HCT116 (cell line): Measurements from ENCODE around the gene MAP2K3. TPM values are rescaled to one million over a fixed set of nuclear protein-coding genes. Genes with fewer than 3 reads are reported as not detected.

Experiments
- ATAC-seq: fragments of 200-7000 bp; cut with Tn5 transposase; 2 replicates; pipeline ENCODE4 v1.9.1; 2020; ENCODE audit warnings: mild to moderate bottlenecking, moderate library complexity
- BruUV-seq: library from RNA; stranded (reverse); fragments of 400-500 nt; replicated peaks from 2 replicates; lab custom pipeline; 2021; lab: Mats Ljungman, UMichigan
- CTCF ChIA-PET: fragments of 300-600 bp; sonication (Branson Sonifier 250); formaldehyde crosslinking; loops from one replicate; lab custom pipeline; 2021; ENCODE audit warnings: antibody characterized with exemption; lab: Charles Lee
- POLR2A ChIA-PET: fragments of 300-600, 350-600 bp; sonication (Branson Sonifier 250); formaldehyde crosslinking; loops from one replicate; lab custom pipeline; 2021; ENCODE audit warnings: antibody characterized with exemption; lab: Charles Lee
- RAD21 ChIA-PET, 2 experiments: fragments of 300-600 bp; sonication (Branson Sonifier 250); formaldehyde crosslinking; loops; one replicate each; lab custom pipeline; 2023; ENCODE audit warnings: low total read pairs in 2 of 2; ENCODE audit not compliant: uncharacterized antibody in 2 of 2, unreplicated experiment in 2 of 2, low non-redundant PET in 1 of 2; lab: Charles Lee
- DNase-seq: peaks from one replicate; pipeline ENCODE4 v3.0.0-alpha.2; 2010; ENCODE audit warnings: low read depth, low spot score
- H2AFZ ChIP-seq: fragments of 200-600 bp; shearing (Covaris generic), sonication (generic); 2 replicates; pipeline ENCODE4 v1.6.1; 2017; ENCODE audit warnings: low read depth, mixed run types, mixed read lengths, antibody characterized with exemption, low read length; ENCODE audit not compliant: poor library complexity, severe bottlenecking
- H3K27ac ChIP-seq: 2 replicates; pipeline ENCODE4 v1.5.1; 2012; ENCODE audit warnings: low read depth, low read length
- H3K27me3 ChIP-seq: fragments of 200-600 bp; sonication (generic); 2 replicates; pipeline ENCODE4 v1.6.1; 2016; ENCODE audit warnings: mixed run types, low read length, mixed read lengths; ENCODE audit not compliant: insufficient read depth
- H3K36me3 ChIP-seq, 2 experiments: fragments of 200-500 bp in 1 of 2; fragments of 200-600 bp in 1 of 2; sonication (Bioruptor generic) in 1 of 2; sonication (generic) in 1 of 2; 2 replicates each; pipeline versions ENCODE4 v1.5.1 to v1.6.1; 2014 to 2016; ENCODE audit warnings: low read length in 2 of 2, inconsistent platforms in 1 of 2, mixed read lengths in 1 of 2, mixed run types in 1 of 2; ENCODE audit not compliant: insufficient read depth in 2 of 2, control insufficient read depth in 1 of 2
- H3K4me1 ChIP-seq, 2 experiments: fragments of 200-600 bp in 1 of 2; sonication (generic) in 1 of 2; 2 replicates each; pipeline versions ENCODE4 v1.5.1 to v1.6.1; 2012 to 2017; ENCODE audit warnings: low read length in 2 of 2, inconsistent platforms in 1 of 2, mild to moderate bottlenecking in 1 of 2, mixed read lengths in 1 of 2, mixed run types in 1 of 2, moderate library complexity in 1 of 2; ENCODE audit not compliant: insufficient read depth in 2 of 2, control insufficient read depth in 1 of 2
- H3K4me2 ChIP-seq: fragments of 200-600 bp; sonication (generic); 2 replicates; pipeline ENCODE4 v1.6.1; 2017; ENCODE audit warnings: mixed run types, low read length, mixed read lengths
- H3K4me3 ChIP-seq, 2 experiments: fragments of 200-600 bp in 1 of 2; sonication (generic) in 1 of 2; replicated peaks in 1 of 2; 2 replicates each; pipeline ENCODE4 v1.5.1; 2011 to 2016; ENCODE audit warnings: low read length in 2 of 2, control low read depth in 1 of 2, low read depth in 1 of 2, mild to moderate bottlenecking in 1 of 2, mixed read lengths in 1 of 2, mixed run types in 1 of 2
- H3K79me2 ChIP-seq: fragments of 200-600 bp; sonication (generic); 2 replicates; pipeline ENCODE4 v1.6.1; 2017; ENCODE audit warnings: mild to moderate bottlenecking, mixed run types, low read length, moderate library complexity, mixed read lengths; ENCODE audit not compliant: insufficient read depth
- H3K9ac ChIP-seq: fragments of 200-600 bp; sonication (generic); 2 replicates; pipeline ENCODE4 v1.6.1; 2016; ENCODE audit warnings: low read length, mixed read lengths
- H3K9me2 ChIP-seq: fragments of 200-600 bp; sonication (generic), shearing (Covaris generic); 2 replicates; pipeline ENCODE4 v1.6.1; 2017; ENCODE audit warnings: mixed run types, mild to moderate bottlenecking, moderate library complexity; ENCODE audit not compliant: insufficient read depth
- H3K9me3 ChIP-seq, 2 experiments: fragments of 200-500 bp in 1 of 2; fragments of 200-600 bp in 1 of 2; sonication (Bioruptor generic) in 1 of 2; sonication (generic) in 1 of 2; 2 replicates each; pipeline ENCODE4 v1.6.1; 2014 to 2017; ENCODE audit warnings: low read length in 2 of 2, mixed read lengths in 2 of 2, inconsistent platforms in 1 of 2, low read depth in 1 of 2, mild to moderate bottlenecking in 1 of 2, mixed run types in 1 of 2, moderate library complexity in 1 of 2; ENCODE audit not compliant: control insufficient read depth in 1 of 2, insufficient read depth in 1 of 2
- H4K20me1 ChIP-seq: fragments of 200-600 bp; sonication (generic), shearing (Covaris generic); 2 replicates; pipeline ENCODE4 v1.6.1; 2017; ENCODE audit warnings: mixed run types, mild to moderate bottlenecking, moderate library complexity; ENCODE audit not compliant: insufficient read depth
- ATF3 ChIP-seq: IDR thresholded peaks from 2 replicates; pipeline ENCODE4 v1.6.1; 2012
- CBX3 ChIP-seq: IDR thresholded peaks from 2 replicates; pipeline ENCODE4 v1.6.1; 2012; ENCODE audit warnings: low read depth
- CTCF ChIP-seq, 3 experiments: fragments of 200-600 bp in 1 of 3; sonication (generic) in 1 of 3; IDR thresholded peaks in 2 of 3; conservative IDR thresholded peaks in 1 of 3; 2 replicates each; pipeline ENCODE4 v1.5.1; 2012 to 2017; ENCODE audit warnings: low read depth in 2 of 3, low read length in 2 of 3, antibody characterized with exemption in 1 of 3, borderline replicate concordance in 1 of 3, control low read depth in 1 of 3, mild to moderate bottlenecking in 1 of 3, mixed read lengths in 1 of 3, mixed run types in 1 of 3, moderate library complexity in 1 of 3; ENCODE audit not compliant: insufficient read depth in 1 of 3
- ELF1 ChIP-seq: IDR thresholded peaks from 2 replicates; pipeline ENCODE4 v1.6.1; 2012; ENCODE audit warnings: low read depth, borderline replicate concordance
- EZH2 ChIP-seq: fragments of 200-600 bp; sonication (generic); IDR thresholded peaks from 2 replicates; pipeline ENCODE4 v1.6.1; 2017; ENCODE audit warnings: antibody characterized with exemption, mixed run types
- EZH2phosphoT487 ChIP-seq: fragments of 200-600 bp; IDR thresholded peaks from 2 replicates; pipeline ENCODE4 v1.6.1; 2018; ENCODE audit warnings: antibody characterized with exemption, borderline replicate concordance
- FOSL1 ChIP-seq: IDR thresholded peaks from 2 replicates; pipeline ENCODE4 v1.6.1; 2012; ENCODE audit warnings: low read depth
- MAX ChIP-seq: IDR thresholded peaks from 2 replicates; pipeline ENCODE4 v1.6.1; 2012
- POLR2A ChIP-seq: IDR thresholded peaks from 2 replicates; pipeline ENCODE4 v1.7.0; 2011; ENCODE audit warnings: borderline replicate concordance; ENCODE audit not compliant: insufficient read depth, insufficient read length; ENCODE audit errors: extremely low read depth
- RAD21 ChIP-seq: IDR thresholded peaks from 2 replicates; pipeline ENCODE4 v1.6.1; 2012; ENCODE audit warnings: low read depth, mild to moderate bottlenecking
- REST ChIP-seq: IDR thresholded peaks from 2 replicates; pipeline ENCODE4 v1.6.1; 2012; ENCODE audit warnings: low read depth
- SIN3A ChIP-seq: IDR thresholded peaks from 2 replicates; pipeline ENCODE4 v1.6.1; 2012; ENCODE audit warnings: low read depth
- TCF7L2 ChIP-seq: IDR thresholded peaks from 2 replicates; pipeline ENCODE4 v1.7.0; 2011; ENCODE audit warnings: borderline replicate concordance, inconsistent platforms; ENCODE audit not compliant: insufficient read depth, insufficient read length; ENCODE audit errors: extremely low read depth
- ZBTB33 ChIP-seq: IDR thresholded peaks from 2 replicates; pipeline ENCODE4 v1.6.1; 2011; ENCODE audit warnings: mild to moderate bottlenecking, low read length, moderate library complexity; ENCODE audit not compliant: insufficient replicate concordance; ENCODE audit errors: extremely low read depth
- intact Hi-C: fragments of 100-400 bp; cut with micrococcal nuclease; formaldehyde crosslinking; loops from 2 replicates; pipeline ENCODE4 v1.10.0; 2022
- total RNA-seq: library from RNA; stranded (reverse); gene quantifications from one replicate; pipeline ENCODE4 v1.2.1, GENCODE V29; 2021; ENCODE audit not compliant: unreplicated experiment

MAP2K3 gene
- total RNA-seq, 1 experiment from 2014 or later, result 96.7 TPM

- intact Hi-C loops, result no loop called here
- ChIA-PET RAD21 (no interaction called here), POLR2A (no interaction called here), CTCF (no interaction called here)
- TF ChIP-seq CBX3 (no peak), FOSL1 (no peak), POLR2A (no peak), EZH2 (no peak), ATF3 (no peak), EZH2phosphoT487 (no peak), SIN3A (no peak), MAX (no peak), ZBTB33 (no peak), CTCF (IDR thresholded peaks at IDR 0.05 in 2 of 3, conservative IDR thresholded peaks at IDR 0.05 in 1 of 3; ENCODE audit: borderline replicate concordance in 1 of 3, insufficient read depth in 1 of 3, low read depth in 2 of 3, low read length in 2 of 3) (no peak), REST (no peak), TCF7L2 (no peak), ELF1 (no peak), RAD21 (no peak)
- H3K4me3 ChIP-seq, result no peak overlapping the region
- no peak overlapping the region for H3K4me2 ChIP-seq
- H3K9me2 ChIP-seq, result no peaks in the 10 kb centered on the region
- H3K9me3 ChIP-seq, result no peaks in the 10 kb centered on the region
- ATAC-seq (no peak), DNase-seq (no peak)
- H3K9ac ChIP-seq, result no peak overlapping the region
- no peaks in the 10 kb centered on the region for H4K20me1 ChIP-seq
- no peak overlapping the region for H2AFZ ChIP-seq
- peaks cover 8 to 11% of the 10 kb centered on the region in 2 experiments for H3K4me1 ChIP-seq
- no peaks in the 10 kb centered on the region for H3K36me3 ChIP-seq
- BruUV-seq, result no TSS peak
- H3K79me2 ChIP-seq, result no peaks in the 10 kb centered on the region
- no peak overlapping the region for H3K27ac ChIP-seq
- no peaks in the 10 kb centered on the region for H3K27me3 ChIP-seq
Observed at GRCh38 chr17:21361020-21361809, 76.7 kb downstream of the MAP2K3 start.
